ENCODE data around the gene CENPE. TPM values are rescaled to one million over a fixed set of nuclear protein-coding genes. Genes with fewer than 3 reads are reported as not detected.

Gene CENPE
- total RNA-seq, 1 experiment from 2014 or later = 38.1 TPM

DNA sequence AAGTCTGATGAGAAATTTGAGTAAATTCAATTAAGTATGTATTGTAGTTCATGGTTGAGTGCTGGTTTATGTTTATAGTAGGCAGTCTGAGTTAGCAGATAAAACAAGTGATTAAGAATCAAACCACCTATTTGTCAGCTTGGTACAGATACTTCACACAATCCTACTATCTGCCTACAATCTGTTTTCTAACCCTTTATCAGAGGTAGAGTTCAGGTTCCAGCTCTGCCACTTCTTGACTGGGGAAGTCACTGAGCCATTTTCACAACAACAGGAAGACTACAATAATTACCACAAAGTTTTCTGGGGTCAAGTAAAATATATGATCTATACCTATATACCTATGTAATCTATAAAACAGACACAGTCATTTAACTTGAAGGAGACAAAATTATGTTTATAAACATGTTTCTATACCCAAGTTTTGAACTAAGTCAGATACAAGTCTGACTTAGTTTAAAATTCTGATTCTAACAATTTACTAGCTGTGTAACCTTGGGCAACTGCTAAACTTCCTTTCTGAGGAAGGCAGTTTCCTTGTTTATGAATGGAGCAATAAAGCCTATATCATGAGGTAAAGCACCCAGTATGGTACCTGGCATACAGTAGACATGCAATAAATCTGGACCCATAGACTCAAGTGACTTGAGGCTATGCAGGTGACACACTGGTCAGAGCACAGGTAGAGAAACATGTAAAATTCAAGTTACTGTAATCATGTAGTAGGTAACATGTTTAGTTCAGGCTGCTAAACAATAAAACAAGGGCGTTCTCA lies 61.3 kb downstream of the CENPE start:
- no peak overlapping the region for H2BK120ac ChIP-seq (ENCODE audit: low read depth, low read length, poor library complexity, severe bottlenecking)
- H3K79me1 ChIP-seq (ENCODE audit: insufficient read depth, low read depth, low read length, poor library complexity, severe bottlenecking) = no peaks in the 10 kb centered on the region
- no peak overlapping the region for H3K9ac ChIP-seq (ENCODE audit: extremely low read depth, insufficient read length, low read length)

More for the DNA sequence above, 61.3 kb downstream of the CENPE start:
- peaks cover 28 to 71% (median 71%) of the 10 kb centered on the region in 3 experiments; a peak in 6 of 7 replicates for H3K36me3 Mint-ChIP-seq (ENCODE audit: insufficient read depth in 1 of 3, low read depth in 3 of 3)
- H3K4me3 Mint-ChIP-seq = no peak overlapping the region
- no peaks in the 10 kb centered on the region for H3K9me3 ChIP-seq (ENCODE audit: control insufficient read depth, low read depth, low read length)
- H2AFZ ChIP-seq (ENCODE audit: low read length) = no peak overlapping the region
- no peak overlapping the region for H2BK5ac ChIP-seq (ENCODE audit: insufficient read length, low read length)
- H3K79me2 ChIP-seq (ENCODE audit: insufficient read depth, low read length) = no peaks in the 10 kb centered on the region
- H3K4me1 Mint-ChIP-seq = no peaks in the 10 kb centered on the region
- no peak overlapping the region for H4K5ac ChIP-seq (ENCODE audit: insufficient read length, low read depth, low read length)
- H3K27me3 Mint-ChIP-seq (ENCODE audit: low read depth) = no peaks in the 10 kb centered on the region
- H3K4ac ChIP-seq (ENCODE audit: low read depth, low read length) = no peak overlapping the region
- H3K27ac ChIP-seq (ENCODE audit: insufficient read length, low read depth, low read length) = no peak overlapping the region
- no CpG with 5 or more reads among the region's 1 CpG for WGBS (ENCODE audit: extremely low coverage, insufficient read length, low lambda C conversion rate)
- no peaks in the 10 kb centered on the region for H4K20me1 ChIP-seq (ENCODE audit: control insufficient read depth, insufficient read depth, insufficient read length)
- H4K8ac ChIP-seq (replicated peaks; ENCODE audit: insufficient read length, low read depth, low read length) = no peak overlapping the region
- TF ChIP-seq, protein P1, sequence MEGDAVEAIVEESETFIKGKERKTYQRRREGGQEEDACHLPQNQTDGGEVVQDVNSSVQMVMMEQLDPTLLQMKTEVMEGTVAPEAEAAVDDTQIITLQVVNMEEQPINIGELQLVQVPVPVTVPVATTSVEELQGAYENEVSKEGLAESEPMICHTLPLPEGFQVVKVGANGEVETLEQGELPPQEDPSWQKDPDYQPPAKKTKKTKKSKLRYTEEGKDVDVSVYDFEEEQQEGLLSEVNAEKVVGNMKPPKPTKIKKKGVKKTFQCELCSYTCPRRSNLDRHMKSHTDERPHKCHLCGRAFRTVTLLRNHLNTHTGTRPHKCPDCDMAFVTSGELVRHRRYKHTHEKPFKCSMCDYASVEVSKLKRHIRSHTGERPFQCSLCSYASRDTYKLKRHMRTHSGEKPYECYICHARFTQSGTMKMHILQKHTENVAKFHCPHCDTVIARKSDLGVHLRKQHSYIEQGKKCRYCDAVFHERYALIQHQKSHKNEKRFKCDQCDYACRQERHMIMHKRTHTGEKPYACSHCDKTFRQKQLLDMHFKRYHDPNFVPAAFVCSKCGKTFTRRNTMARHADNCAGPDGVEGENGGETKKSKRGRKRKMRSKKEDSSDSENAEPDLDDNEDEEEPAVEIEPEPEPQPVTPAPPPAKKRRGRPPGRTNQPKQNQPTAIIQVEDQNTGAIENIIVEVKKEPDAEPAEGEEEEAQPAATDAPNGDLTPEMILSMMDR (conservative IDR thresholded peaks at IDR 0.05) = no peak
- no peak overlapping the region for H2BK12ac ChIP-seq (ENCODE audit: insufficient read length, low read depth, low read length)
- no peak overlapping the region for H2BK20ac ChIP-seq (ENCODE audit: low read depth, low read length, poor library complexity, severe bottlenecking)
- H3K56ac ChIP-seq (ENCODE audit: insufficient read length, low read depth, low read length) = no peak overlapping the region
- no peaks in the 10 kb centered on the region for H3K9me3 Mint-ChIP-seq
- H3K27me3 ChIP-seq (ENCODE audit: insufficient read depth, low read length) = no peaks in the 10 kb centered on the region
- no peak overlapping the region for H4K91ac ChIP-seq (ENCODE audit: insufficient read length, low read depth, low read length)
- H3K27ac Mint-ChIP-seq = no peak overlapping the region
- no peak overlapping the region for H3K14ac ChIP-seq (ENCODE audit: insufficient read depth, low read length)
- H3K23ac ChIP-seq (ENCODE audit: insufficient read length, low read depth, low read length) = no peak overlapping the region
- no peak overlapping the region for H3K4me2 ChIP-seq (ENCODE audit: insufficient read depth, insufficient read length, low read length)
- no peak overlapping the region for H2BK15ac ChIP-seq (ENCODE audit: low read depth, low read length)
- no peak for DNase-seq
- H3T11ph ChIP-seq (ENCODE audit: low read length) = no peak overlapping the region
- H2AK5ac ChIP-seq (ENCODE audit: insufficient read length, low read length) = no peak overlapping the region
- no peak overlapping the region for H3K18ac ChIP-seq (ENCODE audit: insufficient read length, low read depth, low read length)
- H3K4me1 ChIP-seq (ENCODE audit: insufficient read depth, low read length) = no peaks in the 10 kb centered on the region
- no peaks in the 10 kb centered on the region for H3K23me2 ChIP-seq (ENCODE audit: insufficient read length, low read depth, low read length, poor library complexity, severe bottlenecking)

All from H9 (cell line).